ENCODE results near the gene CCSER2. TPM values are rescaled to one million over a fixed set of nuclear protein-coding genes. Genes with fewer than 3 reads are reported as not detected.

CCSER2 gene
- total and polyA plus RNA-seq, 2 experiments from 2014 or later, result 30.6 to 76.8 TPM

GRCh38 chr10:84339025-84339424, 10.6 kb downstream of the CCSER2 start:
- 87 to 100% methylated on average over 1 of the region's 1 CpG for WGBS, 2 experiments (ENCODE audit: low coverage in 1 of 2, low lambda C conversion rate in 2 of 2, missing lambda C conversion rate in 2 of 2)

GRCh38 chr10:84340187-84340586, 11.8 kb downstream of the CCSER2 start:
- no peak overlapping the region for H3K27ac ChIP-seq

More at GRCh38 chr10:84339025-84339424, 10.6 kb downstream of the CCSER2 start:
- Histone ChIP-seq H3K27ac (no peak overlapping the region), H3K4me3 (no peak overlapping the region), H3K27me3 (replicated peaks; ENCODE audit: insufficient read depth) (no peaks in the 10 kb centered on the region), H3K4me1 (ENCODE audit: insufficient read depth) (peaks cover 29% of the 10 kb centered on the region), H4K20me1 (ENCODE audit: insufficient read depth) (peaks cover 29% of the 10 kb centered on the region), H3K79me2 (ENCODE audit: insufficient read depth) (peaks cover 100% of the 10 kb centered on the region), H3K4me2 (ENCODE audit: unreplicated experiment) (no peak overlapping the region), H3F3A (ENCODE audit: insufficient read depth) (peaks cover 19% of the 10 kb centered on the region), H3K36me3 (ENCODE audit: low read depth) (no peaks in the 10 kb centered on the region), H3K9ac (no peak overlapping the region), H2AFZ (no peak overlapping the region), H3K9me3 (ENCODE audit: low read depth) (no peaks in the 10 kb centered on the region), H3K9me2 (ENCODE audit: insufficient read depth) (no peaks in the 10 kb centered on the region)
- in situ Hi-C loops (cut with MboI), result no loop called here
- TF ChIP-seq EZH2phosphoT487 (IDR thresholded peaks at IDR 0.05; ENCODE audit: insufficient read depth, low read depth) (no peak), EZH2 (IDR thresholded peaks at IDR 0.05; ENCODE audit: insufficient read depth, poor library complexity, severe bottlenecking) (no peak)
- DNase-seq, result no peak

GRCh38 chr10:84340632-84341537, 12.5 kb downstream of the CCSER2 start:
- H4K20me1 ChIP-seq (ENCODE audit: insufficient read depth), result peaks cover 26% of the 10 kb centered on the region; the same call in 1 of the 2 replicates
- in situ Hi-C loops (cut with MboI), result no loop called here
- TF ChIP-seq EZH2 (IDR thresholded peaks at IDR 0.05; ENCODE audit: insufficient read depth, poor library complexity, severe bottlenecking), result no peak
- no peak for TF ChIP-seq EZH2phosphoT487 (IDR thresholded peaks at IDR 0.05; ENCODE audit: insufficient read depth, low read depth)

More at GRCh38 chr10:84340187-84340586, 11.8 kb downstream of the CCSER2 start:
- DNase-seq, result no peak
- TF ChIP-seq EZH2 (IDR thresholded peaks at IDR 0.05; ENCODE audit: insufficient read depth, poor library complexity, severe bottlenecking), result no peak
- no peak for TF ChIP-seq EZH2phosphoT487 (IDR thresholded peaks at IDR 0.05; ENCODE audit: insufficient read depth, low read depth)
- Histone ChIP-seq H3K4me3 (no peak overlapping the region), H3F3A (ENCODE audit: insufficient read depth) (peaks cover 19% of the 10 kb centered on the region), H3K9ac (no peak overlapping the region), H2AFZ (no peak overlapping the region), H3K4me2 (ENCODE audit: unreplicated experiment) (no peak overlapping the region), H3K27me3 (replicated peaks; ENCODE audit: insufficient read depth) (no peaks in the 10 kb centered on the region), H3K36me3 (ENCODE audit: low read depth) (no peaks in the 10 kb centered on the region), H3K4me1 (ENCODE audit: insufficient read depth) (peaks cover 29% of the 10 kb centered on the region), H4K20me1 (ENCODE audit: insufficient read depth) (peaks cover 33% of the 10 kb centered on the region), H3K9me3 (ENCODE audit: low read depth) (no peaks in the 10 kb centered on the region), H3K9me2 (ENCODE audit: insufficient read depth) (no peaks in the 10 kb centered on the region), H3K79me2 (ENCODE audit: insufficient read depth) (peaks cover 100% of the 10 kb centered on the region)
- in situ Hi-C loops (cut with MboI), result no loop called here
- WGBS, 2 experiments (ENCODE audit: low coverage in 1 of 2, low lambda C conversion rate in 2 of 2, missing lambda C conversion rate in 2 of 2), result 88 to 92% methylated on average over 3 of the region's 3 CpGs

GRCh38 chr10:84341538-84341856, 13.1 kb downstream of the CCSER2 start:
- no peak overlapping the region for H3K4me2 ChIP-seq (ENCODE audit: unreplicated experiment)
- peaks cover 26% of the 10 kb centered on the region for H3K4me1 ChIP-seq (ENCODE audit: insufficient read depth)
- 95 to 100% methylated on average over 1 of the region's 1 CpG for WGBS, 2 experiments (ENCODE audit: low coverage in 1 of 2, low lambda C conversion rate in 2 of 2, missing lambda C conversion rate in 2 of 2)
- H3K36me3 ChIP-seq (ENCODE audit: low read depth), result no peaks in the 10 kb centered on the region
- H3K9ac ChIP-seq, result no peak overlapping the region
- H3K27ac ChIP-seq, result no peak overlapping the region
- H2AFZ ChIP-seq, result no peak overlapping the region
- H3K9me3 ChIP-seq (ENCODE audit: low read depth), result no peaks in the 10 kb centered on the region
- H3F3A ChIP-seq (ENCODE audit: insufficient read depth), result peaks cover 14% of the 10 kb centered on the region
- TF ChIP-seq EZH2 (IDR thresholded peaks at IDR 0.05; ENCODE audit: insufficient read depth, poor library complexity, severe bottlenecking), result no peak
- no peak for TF ChIP-seq EZH2phosphoT487 (IDR thresholded peaks at IDR 0.05; ENCODE audit: insufficient read depth, low read depth)
- no peaks in the 10 kb centered on the region for H3K27me3 ChIP-seq (replicated peaks; ENCODE audit: insufficient read depth)
- DNase-seq, result no peak
- in situ Hi-C loops (cut with MboI), result no loop called here
- H3K79me2 ChIP-seq (ENCODE audit: insufficient read depth), result peaks cover 100% of the 10 kb centered on the region
- H4K20me1 ChIP-seq (ENCODE audit: insufficient read depth), result peaks cover 26% of the 10 kb centered on the region; the same call in 1 of the 2 replicates
- no peak overlapping the region for H3K4me3 ChIP-seq
- no peaks in the 10 kb centered on the region for H3K9me2 ChIP-seq (ENCODE audit: insufficient read depth)

More at GRCh38 chr10:84340632-84341537, 12.5 kb downstream of the CCSER2 start:
- Histone ChIP-seq H2AFZ (no peak overlapping the region), H3K36me3 (ENCODE audit: low read depth) (no peaks in the 10 kb centered on the region), H3K4me1 (ENCODE audit: insufficient read depth) (peaks cover 29% of the 10 kb centered on the region), H3K9ac (no peak overlapping the region), H3K9me3 (ENCODE audit: low read depth) (no peaks in the 10 kb centered on the region), H3K4me2 (ENCODE audit: unreplicated experiment) (no peak overlapping the region), H3K27me3 (replicated peaks; ENCODE audit: insufficient read depth) (no peaks in the 10 kb centered on the region), H3K4me3 (no peak overlapping the region), H3K27ac (no peak overlapping the region), H3F3A (ENCODE audit: insufficient read depth) (peaks cover 19% of the 10 kb centered on the region), H3K9me2 (ENCODE audit: insufficient read depth) (no peaks in the 10 kb centered on the region), H3K79me2 (ENCODE audit: insufficient read depth) (peaks cover 100% of the 10 kb centered on the region)
- 88 to 89% methylated on average over 8 to 9 of the region's 9 CpGs for WGBS, 2 experiments (ENCODE audit: low coverage in 1 of 2, low lambda C conversion rate in 2 of 2, missing lambda C conversion rate in 2 of 2)
- DNase-seq, result no peak
